Effector memory CD8-positive, alpha-beta T cell (primary cell): ENCODE data around the gene IGF2BP2.

Source experiments
- ATAC-seq: fragments of 150-1000 bp; cut with Tn5 transposase; replicated peaks from 2 replicates; pipeline ENCODE4 v1.10.0; 2021; ENCODE audit warnings: mild to moderate bottlenecking, moderate library complexity
- DNase-seq, 3 experiments: peaks; one replicate each; pipeline ENCODE4 v3.0.0; 2021
- H3K27ac Mint-ChIP-seq, 2 donors: one replicate each; pipeline ENCODE4 v1.8.0; 2022; ENCODE audit warnings: mild to moderate bottlenecking in 2 of 2, mixed read lengths in 2 of 2, moderate library complexity in 2 of 2
- H3K27me3 Mint-ChIP-seq, 2 donors: one replicate each; pipeline ENCODE4 v1.8.0; 2022; ENCODE audit warnings: mixed read lengths in 2 of 2
- H3K36me3 Mint-ChIP-seq: one replicate; pipeline ENCODE4 v1.8.0; 2022; ENCODE audit warnings: mild to moderate bottlenecking, moderate library complexity, mixed read lengths; ENCODE audit not compliant: insufficient read depth
- H3K4me1 Mint-ChIP-seq, 2 donors: one replicate each; pipeline ENCODE4 v1.8.0; 2022; ENCODE audit warnings: low read depth in 2 of 2, mixed read lengths in 2 of 2
- H3K4me3 Mint-ChIP-seq, 2 donors: one replicate each; pipeline ENCODE4 v1.8.0; 2022; ENCODE audit warnings: mild to moderate bottlenecking in 2 of 2, mixed read lengths in 2 of 2, moderate library complexity in 2 of 2
- H3K9me3 Mint-ChIP-seq, 2 donors: one replicate each; pipeline ENCODE4 v1.8.0; 2022; ENCODE audit warnings: mixed read lengths in 2 of 2

IGF2BP2 gene

DNA sequence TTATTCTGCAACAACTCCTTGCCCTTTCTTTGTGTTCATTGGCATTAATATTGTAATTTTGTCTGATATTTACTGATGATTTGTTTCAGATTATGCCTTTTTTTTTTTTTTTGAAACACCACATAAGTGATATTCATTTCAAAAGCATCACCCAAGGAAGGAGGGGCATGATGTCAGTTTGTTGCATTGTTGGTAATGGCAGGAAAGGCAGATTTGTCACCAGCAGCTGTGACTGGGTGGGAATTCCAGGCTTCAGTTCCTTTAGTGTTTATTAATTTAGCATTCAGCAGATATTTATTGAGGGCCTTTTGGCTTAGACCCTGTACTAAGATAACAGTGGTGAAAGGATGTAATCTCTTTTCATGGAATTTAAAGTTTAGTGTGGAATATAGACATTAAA, 219.3 kb downstream of the IGF2BP2 start:
- H3K36me3 Mint-ChIP-seq: peaks cover 95% of the 10 kb centered on the region
- H3K4me3 Mint-ChIP-seq: no peak overlapping the region
- H3K9me3 Mint-ChIP-seq: no peaks in the 10 kb centered on the region
- H3K27ac Mint-ChIP-seq: no peak overlapping the region
- ATAC-seq: no peak
- no peak for DNase-seq
- no peaks in the 10 kb centered on the region for H3K27me3 Mint-ChIP-seq
- peaks cover 2 to 4% of the 10 kb centered on the region in 2 donors for H3K4me1 Mint-ChIP-seq

DNA sequence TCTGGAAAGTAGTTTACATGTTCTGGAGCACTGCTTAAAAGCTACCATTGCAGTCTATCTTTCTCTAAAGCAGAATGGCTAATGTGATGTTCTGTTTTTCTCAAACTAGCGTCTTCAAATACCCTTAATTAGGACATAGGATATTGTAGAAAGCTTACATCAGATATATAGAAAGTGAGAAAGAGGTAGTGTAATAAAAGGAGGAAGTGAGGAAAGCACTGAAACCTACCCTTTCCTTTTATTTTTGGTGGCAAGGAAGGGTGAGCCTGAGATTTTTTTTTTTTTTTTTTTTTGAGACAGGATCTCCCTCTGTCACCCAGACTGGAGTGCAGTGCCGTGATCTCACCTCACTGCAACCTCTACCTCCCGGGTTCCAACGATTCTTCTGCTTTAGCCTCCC, 229.3 kb downstream of the IGF2BP2 start:
- peaks cover 78% of the 10 kb centered on the region for H3K36me3 Mint-ChIP-seq
- no peak overlapping the region for H3K4me3 Mint-ChIP-seq
- peaks cover 4 to 9% of the 10 kb centered on the region in 2 donors for H3K4me1 Mint-ChIP-seq
- ATAC-seq (peak; percentile 29), DNase-seq (no peak)
- H3K27ac Mint-ChIP-seq: peak overlapping the region in 1 of 2 donors; percentile 24
- H3K27me3 Mint-ChIP-seq: no peaks in the 10 kb centered on the region
- H3K9me3 Mint-ChIP-seq: no peaks in the 10 kb centered on the region

GRCh38 chr3:185594073-185594472, 230.8 kb downstream of the IGF2BP2 start:
- H3K27me3 Mint-ChIP-seq: no peaks in the 10 kb centered on the region
- peaks cover 4% of the 10 kb centered on the region in 2 donors for H3K4me1 Mint-ChIP-seq
- H3K27ac Mint-ChIP-seq: no peak overlapping the region
- ATAC-seq (no peak), DNase-seq (no peak)
- no peaks in the 10 kb centered on the region for H3K9me3 Mint-ChIP-seq
- H3K36me3 Mint-ChIP-seq: peaks cover 71% of the 10 kb centered on the region
- no peak overlapping the region for H3K4me3 Mint-ChIP-seq
